OCI-LY3 (cell line): ENCODE results near the gene KDM4B.

ENCODE experiments used
- H2AFZ ChIP-seq: fragments of 200-600, 300-600 bp; shearing (Covaris generic); 2 replicates; pipeline ENCODE4 v1.6.0; 2014; ENCODE audit warnings: antibody characterized with exemption, low read depth, low read length
- H3K27ac ChIP-seq: fragments of 200-600, 300-600 bp; sonication (generic); 2 replicates; pipeline ENCODE4 v1.5.1; 2014; ENCODE audit warnings: mild to moderate bottlenecking, low read length, moderate library complexity, mixed read lengths
- H3K27me3 ChIP-seq: fragments of 200-600, 300-600 bp; sonication (generic); 2 replicates; pipeline ENCODE4 v1.6.1; 2014; ENCODE audit warnings: low read depth, low read length, mixed read lengths
- H3K36me3 ChIP-seq: fragments of 200-600, 300-600 bp; sonication (generic); replicated peaks from 2 replicates; pipeline ENCODE3; 2014; ENCODE audit warnings: low read depth, low read length, mixed read lengths
- H3K4me1 ChIP-seq: fragments of 300-600, 200-600 bp; sonication (generic); 2 replicates; pipeline ENCODE4 v1.6.1; 2014; ENCODE audit warnings: low read length, mixed read lengths
- H3K4me2 ChIP-seq: fragments of 200-600, 300-600 bp; sonication (generic); 2 replicates; pipeline ENCODE4 v1.6.1; 2014; ENCODE audit warnings: low read length, mixed read lengths
- H3K4me3 ChIP-seq: fragments of 300-600, 200-600 bp; sonication (generic); 2 replicates; pipeline ENCODE4 v1.5.1; 2014; ENCODE audit warnings: antibody characterized with exemption, mild to moderate bottlenecking, low read length, moderate library complexity
- H3K79me2 ChIP-seq: fragments of 300-600, 200-600 bp; shearing (Covaris generic); 2 replicates; pipeline ENCODE4 v1.6.1; 2014; ENCODE audit warnings: mild to moderate bottlenecking, low read length, mixed read lengths
- H3K9ac ChIP-seq: fragments of 300-600, 200-600 bp; shearing (Covaris generic); 2 replicates; pipeline ENCODE4 v1.6.0; 2014; ENCODE audit warnings: mild to moderate bottlenecking, low read length, moderate library complexity
- H3K9me3 ChIP-seq: fragments of 200-600, 300-600 bp; shearing (Covaris generic); 2 replicates; pipeline ENCODE4 v1.6.1; 2014; ENCODE audit warnings: low read length, mixed read lengths; ENCODE audit not compliant: insufficient read depth
- H4K20me1 ChIP-seq: fragments of 200-600, 300-600 bp; sonication (generic); 2 replicates; pipeline ENCODE4 v1.6.1; 2016; ENCODE audit warnings: low read length, mixed read lengths; ENCODE audit not compliant: insufficient read depth
- CTCF ChIP-seq: fragments of 200-600, 300-600 bp; sonication (generic); IDR thresholded peaks from 2 replicates; pipeline ENCODE4 v1.5.1; 2014; ENCODE audit warnings: antibody characterized with exemption, low read length, low read depth
- EZH2phosphoT487 ChIP-seq: fragments of 200-600 bp; shearing (Covaris generic); IDR thresholded peaks from 2 replicates; pipeline ENCODE4 v1.6.1; 2018; ENCODE audit warnings: antibody characterized with exemption, mixed run types, low read depth

KDM4B gene

DNA sequence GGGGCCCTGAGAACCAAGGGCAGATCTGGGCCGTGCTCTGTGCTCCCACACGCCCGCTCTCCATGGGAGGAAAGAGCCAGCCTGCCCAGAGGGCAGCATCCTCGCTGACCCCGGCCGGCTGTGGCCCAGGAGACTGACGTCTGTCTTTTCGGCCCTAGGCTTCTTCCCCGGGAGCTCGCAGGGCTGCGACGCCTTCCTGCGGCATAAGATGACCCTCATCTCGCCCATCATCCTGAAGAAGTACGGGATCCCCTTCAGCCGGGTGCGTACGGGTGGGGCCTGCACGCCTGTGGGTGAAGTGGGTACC lies 108.2 kb downstream of the KDM4B start:
- Histone ChIP-seq H4K20me1 (peaks cover 31% of the 10 kb centered on the region; the same call in 1 of the 2 replicates), H2AFZ (no peak overlapping the region), H3K9ac (no peak overlapping the region), H3K9me3 (no peaks in the 10 kb centered on the region), H3K27ac (no peak overlapping the region), H3K79me2 (no peaks in the 10 kb centered on the region; the same call in 1 of the 2 replicates), H3K4me3 (no peak overlapping the region), H3K4me2 (no peak overlapping the region), H3K36me3 (peaks cover 33% of the 10 kb centered on the region), H3K27me3 (no peaks in the 10 kb centered on the region), H3K4me1 (no peaks in the 10 kb centered on the region)
- no peak for TF ChIP-seq CTCF

- Histone ChIP-seq H3K27ac (no peak overlapping the region), H3K9me3 (no peaks in the 10 kb centered on the region), H3K4me1 (no peaks in the 10 kb centered on the region), H4K20me1 (peaks cover 29% of the 10 kb centered on the region; the same call in 1 of the 2 replicates), H3K79me2 (no peaks in the 10 kb centered on the region; the same call in 1 of the 2 replicates), H3K9ac (no peak overlapping the region), H3K36me3 (peaks cover 41% of the 10 kb centered on the region), H3K4me3 (no peak overlapping the region), H3K4me2 (no peak overlapping the region), H2AFZ (no peak overlapping the region), H3K27me3 (no peaks in the 10 kb centered on the region)
- TF ChIP-seq EZH2phosphoT487 (no peak), CTCF (no peak)
These were observed 109.3 kb downstream of the KDM4B start for GRCh38 chr19:5078182-5078581.

- Histone ChIP-seq H3K36me3 (peaks cover 39% of the 10 kb centered on the region), H3K4me1 (no peaks in the 10 kb centered on the region), H4K20me1 (peaks cover 24% of the 10 kb centered on the region; the same call in 1 of the 2 replicates), H3K27ac (no peak overlapping the region), H3K79me2 (no peaks in the 10 kb centered on the region; the same call in 1 of the 2 replicates), H3K4me2 (no peak overlapping the region), H3K9ac (no peak overlapping the region), H3K4me3 (no peak overlapping the region), H3K27me3 (no peaks in the 10 kb centered on the region), H2AFZ (no peak overlapping the region), H3K9me3 (no peaks in the 10 kb centered on the region)
- TF ChIP-seq CTCF (no peak), EZH2phosphoT487 (no peak)
These were observed 109.8 kb downstream of the KDM4B start for GRCh38 chr19:5078666-5079065.

GRCh38 chr19:5079071-5079774 lies 110.3 kb downstream of the KDM4B start:
- Histone ChIP-seq H3K27ac (no peak overlapping the region), H3K4me2 (no peak overlapping the region), H3K4me1 (no peaks in the 10 kb centered on the region), H3K9me3 (no peaks in the 10 kb centered on the region), H3K27me3 (no peaks in the 10 kb centered on the region), H3K9ac (no peak overlapping the region), H3K79me2 (no peaks in the 10 kb centered on the region; the same call in 1 of the 2 replicates), H4K20me1 (peaks cover 19% of the 10 kb centered on the region; the same call in 1 of the 2 replicates), H2AFZ (no peak overlapping the region), H3K4me3 (no peak overlapping the region), H3K36me3 (peaks cover 39% of the 10 kb centered on the region)
- TF ChIP-seq CTCF (no peak), EZH2phosphoT487 (no peak)
